ENCODE results near the gene TEDC2. TPM values are rescaled to one million over a fixed set of nuclear protein-coding genes. Genes with fewer than 3 reads are reported as not detected.

The TEDC2 gene
- polyA plus RNA-seq, 2 of the 4 experiments (the other 2 are of a cell fraction) = 9.5 to 22.6 TPM

DNA sequence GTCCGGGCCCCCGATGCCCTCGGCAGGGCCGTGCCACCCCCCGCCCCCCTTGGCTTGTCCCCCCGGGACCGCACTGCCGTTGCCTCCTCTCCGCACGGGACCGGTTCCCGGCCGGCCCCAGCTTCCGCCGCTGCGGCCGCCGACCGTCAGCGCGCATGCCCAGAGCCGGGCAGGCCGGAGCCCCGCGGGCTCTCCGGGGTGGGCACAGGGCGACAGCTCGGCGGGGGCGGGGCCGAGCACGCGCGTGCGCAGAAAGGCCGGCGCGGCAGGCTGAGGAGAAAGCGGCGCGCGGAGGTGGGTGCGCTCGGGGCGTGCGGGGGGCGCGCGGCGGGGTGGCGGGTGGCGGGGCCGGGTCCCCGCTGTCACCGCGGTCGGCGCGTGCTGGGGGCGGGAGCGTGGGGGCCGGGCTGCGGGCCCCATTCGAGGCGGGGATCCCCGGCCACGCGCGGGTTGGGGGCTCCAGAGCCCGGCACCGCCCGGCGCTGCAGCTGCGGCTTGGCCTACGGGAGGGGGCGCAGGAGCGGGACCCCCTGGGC lies 15.0 kb downstream of the TEDC2 start, which contains the start of gene TBC1D24:
TBC1D24 (plus strand) TSS at position 251 of the 536 bp plus-strand sequence. CDS start 21,022 bp downstream, outside the sequence.
- peak; percentile 78 to 97 for DNase-seq (ENCODE audit: low read depth in 1 of 2, low spot score in 1 of 2)
- H3K4me2 ChIP-seq = peak within 1 kb of the TSS; percentile 100
- ChIA-PET CTCF (interaction anchor here (1.0 to 2.8 kb wide), 9 partner anchors 12 to 335 kb away, joined by 3 to 17 read pairs (median 3); partner anchors contain the start of genes ABCA3 and TEDC2), POLR2A (interaction anchor here (0.6 to 1.9 kb wide), 5 partner anchors 11 to 319 kb away, joined by 3 to 9 read pairs (median 3); partner anchors contain the start of genes CCNF, TEDC2 and TRAF7)
- no CpG with 5 or more reads among the region's 77 CpGs for WGBS (ENCODE audit: missing lambda C conversion rate)
- ATAC-seq = peak; percentile 66 to 87
- no peak for FAIRE-seq
- peak within 1 kb of the TSS; percentile 98 for H3K4me3 ChIP-seq
- no peaks in the 10 kb centered on the region for H3K9me3 ChIP-seq
- peak within 1 kb of the TSS; percentile 97 to 99 for H3K27ac ChIP-seq
- TF ChIP-seq PHF8 (IDR thresholded peaks at IDR 0.05; ENCODE audit: borderline replicate concordance, low read depth) = 0 out of 2 replicates have a peak, but pooled peaks have one; percentile 3
- no peak for TF ChIP-seq RNF2 (IDR thresholded peaks at IDR 0.05; ENCODE audit: borderline replicate concordance, low read depth)
- TF ChIP-seq ZNF302 (CRISPR knock-in tag; IDR thresholded peaks at IDR 0.05) = no peak
- no peak for TF ChIP-seq GATA3 (IDR thresholded peaks at IDR 0.05; ENCODE audit: borderline replicate concordance)
- peak in 1 of 2 experiments; percentile 73; a peak in 2 of 5 replicates for TF ChIP-seq JUN (IDR thresholded peaks at IDR 0.05)
- no peak for TF ChIP-seq ATOH8 (CRISPR knock-in tag; IDR thresholded peaks at IDR 0.05; ENCODE audit: low read depth)
- TF ChIP-seq ELK1 (IDR thresholded peaks at IDR 0.05; ENCODE audit: low read depth, low read length) = no peak
- TF ChIP-seq BCL3 (IDR thresholded peaks at IDR 0.05) = peak; percentile 59; the same call in 1 of the 3 replicates
- 0 out of 2 replicates have a peak, but pooled peaks have one; percentile 36 for TF ChIP-seq BHLHE40 (IDR thresholded peaks at IDR 0.05; ENCODE audit: low read depth, low read length)
- no peak for TF ChIP-seq HOXB13 (CRISPR knock-in tag; IDR thresholded peaks at IDR 0.05; ENCODE audit: low read depth)
- TF ChIP-seq POLR2A (IDR thresholded peaks at IDR 0.05; ENCODE audit: low read length) = peak; percentile 91
- H3K4me1 ChIP-seq = peaks cover 25% of the 10 kb centered on the region

DNA sequence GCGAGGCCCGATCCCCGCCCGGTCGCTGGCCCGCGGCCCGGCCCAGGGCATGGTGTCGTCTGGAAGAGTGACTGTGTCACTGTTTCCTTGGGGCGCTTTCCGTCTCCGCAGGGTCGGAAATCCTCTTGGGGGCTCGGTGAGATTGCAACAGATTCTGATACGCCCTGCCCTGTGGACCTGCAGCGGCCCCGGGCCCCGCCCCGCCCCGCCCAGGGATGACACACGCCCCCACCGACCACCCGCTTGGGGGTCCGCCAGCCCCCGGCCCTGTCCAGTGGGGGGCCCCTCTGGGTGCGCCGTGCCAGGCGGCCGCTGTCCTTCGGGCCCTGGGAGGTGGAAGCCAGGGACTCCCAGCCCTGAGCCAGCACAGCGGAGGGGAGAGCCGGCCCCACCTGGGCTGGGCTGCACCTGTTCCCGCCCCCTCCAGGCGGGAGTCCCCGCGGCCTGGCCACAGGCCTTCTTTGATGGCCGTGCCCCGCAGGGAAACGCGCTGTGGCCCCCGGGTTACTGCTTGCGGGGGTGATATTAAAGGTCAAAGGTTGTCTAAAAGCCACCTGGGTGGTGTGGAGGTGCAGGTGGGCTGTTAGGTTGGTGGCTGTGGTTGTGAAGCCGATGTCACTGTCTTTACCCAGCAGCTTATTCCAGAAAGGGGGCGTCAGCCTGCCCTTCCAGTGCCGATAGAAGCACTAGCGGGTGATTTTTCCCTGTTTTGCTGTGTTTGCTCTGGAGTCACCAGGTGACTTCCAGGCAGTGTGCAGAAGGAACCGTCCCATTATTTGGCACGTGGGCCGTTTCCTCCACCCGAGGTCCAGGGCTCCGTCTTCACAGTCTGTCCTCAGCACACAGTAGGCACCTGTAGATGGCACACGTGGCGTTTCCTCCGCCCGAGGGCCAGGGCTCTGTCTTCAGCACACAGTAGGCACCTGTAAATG lies 15.8 kb downstream of the TEDC2 start:
- Histone ChIP-seq H3K4me2 (peak overlapping the region; percentile 100), H3K4me1 (peaks cover 25% of the 10 kb centered on the region), H3K9me3 (no peaks in the 10 kb centered on the region), H3K27ac (peak overlapping the region; percentile 97 to 99), H3K4me3 (peak overlapping the region; percentile 98)
- peak in 1 of 2 experiments; percentile 21 for DNase-seq (ENCODE audit: low read depth in 1 of 2, low spot score in 1 of 2)
- 51% methylated on average over 21 of the region's 55 CpGs for WGBS (ENCODE audit: missing lambda C conversion rate)
- TF ChIP-seq HOXB5 (CRISPR knock-in tag; IDR thresholded peaks at IDR 0.05) (no peak), NPAS2 (CRISPR knock-in tag; IDR thresholded peaks at IDR 0.05; ENCODE audit: borderline replicate concordance) (no peak), GATA3 (IDR thresholded peaks at IDR 0.05; ENCODE audit: borderline replicate concordance) (no peak), ZSCAN20 (CRISPR knock-in tag; IDR thresholded peaks at IDR 0.05) (no peak), PHF8 (IDR thresholded peaks at IDR 0.05; ENCODE audit: borderline replicate concordance, low read depth) (no peak), ATOH8 (CRISPR knock-in tag; IDR thresholded peaks at IDR 0.05; ENCODE audit: low read depth) (no peak), FOXS1 (CRISPR knock-in tag; IDR thresholded peaks at IDR 0.05) (no peak), EHF (CRISPR knock-in tag; IDR thresholded peaks at IDR 0.05) (no peak), REST (IDR thresholded peaks at IDR 0.05) (no peak), SMC3 (IDR thresholded peaks at IDR 0.05) (no peak), JUNB (IDR thresholded peaks at IDR 0.05) (no peak), SREBF2 (IDR thresholded peaks at IDR 0.05) (no peak), ZNF302 (CRISPR knock-in tag; IDR thresholded peaks at IDR 0.05) (no peak), MAZ (IDR thresholded peaks at IDR 0.05; ENCODE audit: borderline replicate concordance, low read depth, low read length) (no peak), BCL3 (IDR thresholded peaks at IDR 0.05) (no peak)
- ATAC-seq = no peak
- ChIA-PET POLR2A (interaction anchor here (0.6 to 1.9 kb wide), 5 partner anchors 10 to 320 kb away, joined by 3 to 9 read pairs (median 3); partner anchors contain the start of genes CCNF, TEDC2 and TRAF7), CTCF (interaction anchor here (2.1 to 2.8 kb wide), 3 partner anchors 26 to 45 kb away, joined by 7 to 17 read pairs (median 7); no protein-coding TSS in a partner anchor)
- FAIRE-seq = no peak
